Bronchial epithelial cell (primary cell): ENCODE measurements around the gene FAM117B. TPM values are rescaled to one million over a fixed set of nuclear protein-coding genes. Genes with fewer than 3 reads are reported as not detected.

Experiments used
- DNase-seq: peaks from one replicate; pipeline ENCODE4 v3.0.0-alpha.2; 2010; ENCODE audit warnings: low read depth
- FAIRE-seq: peaks from 2 replicates; lab custom pipeline; 2011; peaks lifted over from hg19 to GRCh38; lab: Jason Lieb, UNC
- H3K27me3 ChIP-seq: 2 replicates; pipeline ENCODE4 v1.5.1; 2011; ENCODE audit warnings: low read length; ENCODE audit not compliant: control insufficient read depth, insufficient read depth
- H3K36me3 ChIP-seq: 2 replicates; pipeline ENCODE4 v1.5.1; 2011; ENCODE audit warnings: low read length; ENCODE audit not compliant: control insufficient read depth, insufficient read depth
- H3K4me3 ChIP-seq: 2 replicates; pipeline ENCODE4 v1.5.1; 2011; ENCODE audit warnings: mild to moderate bottlenecking, low read depth, low read length, control low read depth
- CTCF ChIP-seq: IDR thresholded peaks from 2 replicates; pipeline ENCODE4 v1.5.1; 2011; ENCODE audit warnings: mild to moderate bottlenecking, moderate library complexity, low read length, control low read depth, inconsistent platforms; ENCODE audit not compliant: insufficient read depth, severe bottlenecking
- total RNA-seq: library from RNA; depleted of rRNA; stranded (reverse); fragments of >200 nt; gene quantifications from 2 replicates; pipeline ENCODE4 v1.2.1, GENCODE V29; 2014

The FAM117B gene
- total RNA-seq, 1 donor from 2014 or later, result 2.6 TPM

GRCh38 chr2:202610380-202610779 is 24.4 kb upstream of the FAM117B start:
- Histone ChIP-seq H3K4me3 (no peak overlapping the region), H3K36me3 (no peaks in the 10 kb centered on the region), H3K27me3 (no peaks in the 10 kb centered on the region)
- DNase-seq, result peak; percentile 37
- FAIRE-seq, result no peak
- TF ChIP-seq CTCF, result no peak

GRCh38 chr2:202612145-202612544 is 22.6 kb upstream of the FAM117B start:
- TF ChIP-seq CTCF, result no peak
- H3K4me3 ChIP-seq, result no peak overlapping the region
- DNase-seq (no peak), FAIRE-seq (no peak)
- H3K27me3 ChIP-seq, result no peaks in the 10 kb centered on the region
- no peaks in the 10 kb centered on the region for H3K36me3 ChIP-seq

- DNase-seq (no peak), FAIRE-seq (no peak)
- H3K36me3 ChIP-seq, result no peaks in the 10 kb centered on the region
- H3K27me3 ChIP-seq, result no peaks in the 10 kb centered on the region
- no peak for TF ChIP-seq CTCF
- H3K4me3 ChIP-seq, result no peak overlapping the region
These were observed 21.3 kb upstream of the FAM117B start for GRCh38 chr2:202613479-202613878.

- H3K36me3 ChIP-seq, result no peaks in the 10 kb centered on the region
- H3K4me3 ChIP-seq, result no peak overlapping the region
- FAIRE-seq (no peak), DNase-seq (no peak)
- H3K27me3 ChIP-seq, result no peaks in the 10 kb centered on the region
- TF ChIP-seq CTCF, result no peak
These were observed 10.6 kb upstream of the FAM117B start for GRCh38 chr2:202624133-202624532.

GRCh38 chr2:202627042-202627441 is 7.7 kb upstream of the FAM117B start:
- no peaks in the 10 kb centered on the region for H3K36me3 ChIP-seq
- FAIRE-seq, result no peak
- TF ChIP-seq CTCF, result no peak
- H3K4me3 ChIP-seq, result no peak overlapping the region
- DNase-seq, result no peak
- no peaks in the 10 kb centered on the region for H3K27me3 ChIP-seq

- H3K27me3 ChIP-seq, result no peaks in the 10 kb centered on the region
- DNase-seq, result no peak
- H3K4me3 ChIP-seq, result no peak overlapping the region
- no peaks in the 10 kb centered on the region for H3K36me3 ChIP-seq
- no peak for TF ChIP-seq CTCF
- FAIRE-seq, result no peak
These were observed 6.0 kb upstream of the FAM117B start for GRCh38 chr2:202628646-202629198.
